OCI-LY3 (cell line): ENCODE data around the gene TMEM266.

Experiments used
- EZH2phosphoT487 ChIP-seq: fragments of 200-600 bp; shearing (Covaris generic); IDR thresholded peaks from 2 replicates; pipeline ENCODE4 v1.6.1; 2018; ENCODE audit warnings: antibody characterized with exemption, mixed run types, low read depth
- TF ChIP-seq, protein P1 (sequence below): fragments of 200-600, 300-600 bp; sonication (generic); IDR thresholded peaks from 2 replicates; pipeline ENCODE4 v1.5.1; 2014; ENCODE audit warnings: antibody characterized with exemption, low read length, low read depth

DNA sequence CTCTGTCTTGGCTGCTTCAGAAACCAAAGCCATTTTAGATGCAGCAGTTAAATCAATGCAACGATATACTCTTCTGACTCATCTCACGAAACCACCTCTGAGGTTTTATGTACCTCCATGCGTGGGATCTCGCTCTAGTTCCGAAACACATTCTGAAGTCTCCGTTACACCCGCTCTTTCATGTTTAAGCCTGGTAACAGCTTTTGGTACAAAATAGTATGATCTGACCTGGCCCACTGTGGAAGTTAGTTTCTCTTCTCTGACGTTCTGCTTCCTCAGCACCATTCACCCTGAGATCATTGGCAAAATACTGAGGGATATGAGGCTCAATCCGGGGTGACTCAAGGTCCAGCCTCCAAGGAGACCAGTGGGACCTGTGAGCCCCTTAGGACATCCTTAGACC, 121.9 kb downstream of the TMEM266 start:
- TF ChIP-seq, protein P1, sequence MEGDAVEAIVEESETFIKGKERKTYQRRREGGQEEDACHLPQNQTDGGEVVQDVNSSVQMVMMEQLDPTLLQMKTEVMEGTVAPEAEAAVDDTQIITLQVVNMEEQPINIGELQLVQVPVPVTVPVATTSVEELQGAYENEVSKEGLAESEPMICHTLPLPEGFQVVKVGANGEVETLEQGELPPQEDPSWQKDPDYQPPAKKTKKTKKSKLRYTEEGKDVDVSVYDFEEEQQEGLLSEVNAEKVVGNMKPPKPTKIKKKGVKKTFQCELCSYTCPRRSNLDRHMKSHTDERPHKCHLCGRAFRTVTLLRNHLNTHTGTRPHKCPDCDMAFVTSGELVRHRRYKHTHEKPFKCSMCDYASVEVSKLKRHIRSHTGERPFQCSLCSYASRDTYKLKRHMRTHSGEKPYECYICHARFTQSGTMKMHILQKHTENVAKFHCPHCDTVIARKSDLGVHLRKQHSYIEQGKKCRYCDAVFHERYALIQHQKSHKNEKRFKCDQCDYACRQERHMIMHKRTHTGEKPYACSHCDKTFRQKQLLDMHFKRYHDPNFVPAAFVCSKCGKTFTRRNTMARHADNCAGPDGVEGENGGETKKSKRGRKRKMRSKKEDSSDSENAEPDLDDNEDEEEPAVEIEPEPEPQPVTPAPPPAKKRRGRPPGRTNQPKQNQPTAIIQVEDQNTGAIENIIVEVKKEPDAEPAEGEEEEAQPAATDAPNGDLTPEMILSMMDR: no peak
- TF ChIP-seq EZH2phosphoT487: no peak
